Natural killer cell (primary cell): ENCODE measurements around the gene ZNF787. TPM values are rescaled to one million over a fixed set of nuclear protein-coding genes. Genes with fewer than 3 reads are reported as not detected.
"Not testable (repeated sequence)": the region's sequence is repeated elsewhere in the genome, so short reads cannot be mapped to it uniquely, and the experiment has no call there.

Experiments used
- ATAC-seq, 3 donors: fragments of 150-1000 bp in 2 of 3; fragments of 200-7000 bp in 1 of 3; cut with Tn5 transposase; 1 replicate in 1 of 3; 2 replicates in 2 of 3; pipeline ENCODE4 v1.10.0; 2021; ENCODE audit warnings: mild to moderate bottlenecking in 2 of 3, moderate library complexity in 2 of 3
- DNase-seq, 2 donors: peaks; one replicate each; pipeline versions ENCODE4 v3.0.0 to v3.0.0-alpha.2; 2013 to 2021; ENCODE audit warnings: mixed read lengths in 1 of 2
- H3K27ac ChIP-seq: one replicate; pipeline ENCODE4 v1.5.1; 2013; ENCODE audit warnings: mild to moderate bottlenecking, low read length
- H3K27me3 ChIP-seq: one replicate; pipeline ENCODE4 v1.6.1; 2013; ENCODE audit warnings: low read length; ENCODE audit not compliant: control insufficient read depth, insufficient read depth
- H3K36me3 ChIP-seq: one replicate; pipeline ENCODE4 v1.6.1; 2013; ENCODE audit warnings: low read length; ENCODE audit not compliant: control insufficient read depth, insufficient read depth
- H3K4me1 ChIP-seq: one replicate; pipeline ENCODE4 v1.6.1; 2013; ENCODE audit warnings: low read length; ENCODE audit not compliant: control insufficient read depth, insufficient read depth
- H3K4me3 ChIP-seq: one replicate; pipeline ENCODE4 v1.5.1; 2013; ENCODE audit warnings: low read length
- H3K9me3 ChIP-seq: one replicate; pipeline ENCODE4 v1.6.1; 2013; ENCODE audit warnings: low read length; ENCODE audit not compliant: control insufficient read depth, insufficient read depth
- H3K27ac Mint-ChIP-seq, 2 donors: one replicate each; pipeline ENCODE4 v1.8.0; 2022; ENCODE audit warnings: mild to moderate bottlenecking in 2 of 2, mixed read lengths in 2 of 2, moderate library complexity in 1 of 2
- H3K27me3 Mint-ChIP-seq, 2 donors: one replicate each; pipeline ENCODE4 v1.8.0; 2022; ENCODE audit warnings: low read depth in 2 of 2, mixed read lengths in 2 of 2
- H3K36me3 Mint-ChIP-seq: one replicate; pipeline ENCODE4 v1.8.0; 2022; ENCODE audit warnings: mixed read lengths
- H3K4me1 Mint-ChIP-seq, 2 donors: one replicate each; pipeline ENCODE4 v1.8.0; 2022; ENCODE audit warnings: mixed read lengths in 2 of 2
- H3K4me3 Mint-ChIP-seq: one replicate; pipeline ENCODE4 v1.8.0; 2022; ENCODE audit warnings: mild to moderate bottlenecking, moderate library complexity, mixed read lengths
- H3K9me3 Mint-ChIP-seq, 2 donors: one replicate each; pipeline ENCODE4 v1.8.0; 2022; ENCODE audit warnings: mixed read lengths in 2 of 2
- CTCF ChIP-seq: fragments of 200-600 bp; IDR thresholded peaks from one replicate; pipeline ENCODE4 v1.8.0; 2022; ENCODE audit warnings: antibody characterized with exemption
- WGBS: methylation state at CpG from one replicate; pipeline ENCODE4 v1.1.7; 2013; ENCODE audit warnings: missing lambda C conversion rate; ENCODE audit not compliant: insufficient coverage; 5-methylcytosine and 5-hydroxymethylcytosine counted together
- intact Hi-C: fragments of 100-400 bp; cut with micrococcal nuclease; formaldehyde crosslinking; loops from one replicate; pipeline ENCODE4 v1.14.2; 2022
- total RNA-seq, 4 donors: library from RNA; stranded (reverse); fragments of 120-200 nt in 1 of 4; gene quantifications; one replicate each; pipeline versions ENCODE4 v1.2.3 to v1.2.4, GENCODE V29; 2013 to 2022

Gene ZNF787
- total RNA-seq, 3 donors from 2014 or later (not counting 1 experiment from before 2014, with no cell fraction given) = 23.9 to 42.0 (median 36.9) TPM

GRCh38 chr19:56098731-56099568 is 22.1 kb downstream of the ZNF787 start:
- Histone ChIP-seq H3K9me3 (no peaks in the 10 kb centered on the region), H3K36me3 (peaks cover 28% of the 10 kb centered on the region), H3K4me3 (no peak overlapping the region), H3K27ac (no peak overlapping the region), H3K27me3 (no peaks in the 10 kb centered on the region), H3K4me1 (peaks cover 4% of the 10 kb centered on the region)
- no peak for ATAC-seq
- peaks cover 0 to 15% of the 10 kb centered on the region in 2 donors for H3K4me1 Mint-ChIP-seq
- H3K9me3 Mint-ChIP-seq = no peaks in the 10 kb centered on the region
- TF ChIP-seq CTCF = no peak
- H3K27ac Mint-ChIP-seq = peak overlapping the region in 1 of 2 donors; percentile 40
- no peak for DNase-seq
- 96% methylated on average over 34 of the region's 34 CpGs for WGBS
- intact Hi-C loops = no loop called here
- H3K27me3 Mint-ChIP-seq = no peaks in the 10 kb centered on the region
- no peaks in the 10 kb centered on the region for H3K36me3 Mint-ChIP-seq
- no peak overlapping the region for H3K4me3 Mint-ChIP-seq

- peaks cover 0 to 13% of the 10 kb centered on the region in 2 donors for H3K4me1 Mint-ChIP-seq
- H3K4me1 ChIP-seq, H3K27me3 ChIP-seq, H3K4me3 Mint-ChIP-seq, H3K9me3 Mint-ChIP-seq, H3K36me3 Mint-ChIP-seq, H3K9me3 ChIP-seq, ATAC-seq, intact Hi-C loops, H3K27ac ChIP-seq, H3K4me3 ChIP-seq, H3K27me3 Mint-ChIP-seq, DNase-seq, H3K27ac Mint-ChIP-seq: not testable (repeated sequence)
- peaks cover 28% of the 10 kb centered on the region for H3K36me3 ChIP-seq
- WGBS = 96% methylated on average over 21 of the region's 21 CpGs
Measured at GRCh38 chr19:56098237-56098636, 22.9 kb downstream of the ZNF787 start.

GRCh38 chr19:56097776-56098175 is 23.3 kb downstream of the ZNF787 start:
- H3K9me3 ChIP-seq = no peaks in the 10 kb centered on the region
- WGBS = 89% methylated on average over 7 of the region's 7 CpGs
- Mint-ChIP-seq H3K4me3 (no peak overlapping the region), H3K36me3 (no peaks in the 10 kb centered on the region), H3K9me3 (no peaks in the 10 kb centered on the region), H3K4me1 (peaks cover 0 to 16% of the 10 kb centered on the region in 2 donors), H3K27ac (no peak overlapping the region), H3K27me3 (no peaks in the 10 kb centered on the region)
- H3K4me1 ChIP-seq = no peaks in the 10 kb centered on the region
- TF ChIP-seq CTCF = no peak
- no peak overlapping the region for H3K27ac ChIP-seq
- no peak for DNase-seq
- H3K27me3 ChIP-seq = no peaks in the 10 kb centered on the region
- H3K36me3 ChIP-seq = peaks cover 28% of the 10 kb centered on the region
- ATAC-seq = no peak
- intact Hi-C loops = no loop called here
- H3K4me3 ChIP-seq = no peak overlapping the region

GRCh38 chr19:56097306-56097705 is 23.8 kb downstream of the ZNF787 start:
- no peak overlapping the region for H3K4me3 ChIP-seq
- Mint-ChIP-seq H3K36me3 (no peaks in the 10 kb centered on the region), H3K4me3 (no peak overlapping the region), H3K27ac (no peak overlapping the region), H3K4me1 (peaks cover 0 to 16% of the 10 kb centered on the region in 2 donors), H3K9me3 (no peaks in the 10 kb centered on the region), H3K27me3 (no peaks in the 10 kb centered on the region)
- intact Hi-C loops = no loop called here
- H3K36me3 ChIP-seq = peaks cover 25% of the 10 kb centered on the region
- no peaks in the 10 kb centered on the region for H3K4me1 ChIP-seq
- no peak overlapping the region for H3K27ac ChIP-seq
- DNase-seq (no peak), ATAC-seq (no peak)
- H3K27me3 ChIP-seq = no peaks in the 10 kb centered on the region
- WGBS = 94% methylated on average over 23 of the region's 23 CpGs
- no peak for TF ChIP-seq CTCF
- H3K9me3 ChIP-seq = no peaks in the 10 kb centered on the region
